GM12872 (cell line): ENCODE results near the gene TBC1D2B.
A peak's percentile ranks its signal among the peaks of the same experiment; 100 is the strongest.

ENCODE experiments used
- CTCF ChIP-seq: IDR thresholded peaks from 3 replicates; pipeline ENCODE4 v1.5.1; 2011; ENCODE audit warnings: low read depth, mild to moderate bottlenecking, low read length, moderate library complexity; ENCODE audit not compliant: insufficient read depth

Gene TBC1D2B

GRCh38 chr15:78077871-78078210, 330 bp upstream of the TBC1D2B start:
- no peak for TF ChIP-seq CTCF

DNA sequence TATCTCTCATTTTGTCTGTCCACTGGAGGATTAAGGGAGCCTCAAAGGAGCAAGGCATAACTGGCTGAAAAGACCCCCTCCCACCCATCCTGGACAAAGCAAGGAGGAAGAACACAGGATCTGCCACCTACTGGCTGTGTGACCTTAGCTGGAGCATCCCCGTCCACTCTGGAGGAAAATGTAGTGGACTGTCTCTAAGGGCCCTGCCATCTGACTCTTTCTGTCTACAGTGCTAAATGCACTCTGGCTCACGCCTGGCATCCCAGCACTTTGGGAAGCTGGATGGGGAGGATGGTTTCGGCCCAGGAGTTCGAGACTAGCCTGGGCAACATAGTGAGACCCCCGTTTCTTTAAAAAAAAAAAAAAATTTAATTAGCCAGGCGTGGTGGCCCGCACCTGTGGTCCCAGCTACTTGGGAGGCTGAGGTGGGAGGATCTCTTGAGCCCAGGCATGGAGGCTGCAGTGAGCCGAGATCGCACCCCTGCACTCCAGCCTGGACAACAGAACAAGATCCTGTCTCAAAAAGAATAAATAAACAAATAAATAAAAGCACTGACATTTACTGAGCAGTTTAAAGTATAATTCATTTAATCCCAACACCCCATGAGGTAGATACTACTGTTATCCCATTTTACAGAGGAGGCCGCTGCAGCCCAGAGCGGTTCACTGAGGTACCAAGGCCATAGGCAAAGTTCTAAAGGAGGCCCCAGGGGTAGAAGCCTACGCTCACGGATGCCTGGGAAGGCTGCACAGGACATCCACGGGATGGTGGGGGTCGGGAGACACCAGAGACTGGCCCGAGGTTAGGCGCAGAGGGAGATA, 1.1 kb downstream of the TBC1D2B start:
- TF ChIP-seq CTCF: peak; percentile 37; the same call in 1 of the 3 replicates

DNA sequence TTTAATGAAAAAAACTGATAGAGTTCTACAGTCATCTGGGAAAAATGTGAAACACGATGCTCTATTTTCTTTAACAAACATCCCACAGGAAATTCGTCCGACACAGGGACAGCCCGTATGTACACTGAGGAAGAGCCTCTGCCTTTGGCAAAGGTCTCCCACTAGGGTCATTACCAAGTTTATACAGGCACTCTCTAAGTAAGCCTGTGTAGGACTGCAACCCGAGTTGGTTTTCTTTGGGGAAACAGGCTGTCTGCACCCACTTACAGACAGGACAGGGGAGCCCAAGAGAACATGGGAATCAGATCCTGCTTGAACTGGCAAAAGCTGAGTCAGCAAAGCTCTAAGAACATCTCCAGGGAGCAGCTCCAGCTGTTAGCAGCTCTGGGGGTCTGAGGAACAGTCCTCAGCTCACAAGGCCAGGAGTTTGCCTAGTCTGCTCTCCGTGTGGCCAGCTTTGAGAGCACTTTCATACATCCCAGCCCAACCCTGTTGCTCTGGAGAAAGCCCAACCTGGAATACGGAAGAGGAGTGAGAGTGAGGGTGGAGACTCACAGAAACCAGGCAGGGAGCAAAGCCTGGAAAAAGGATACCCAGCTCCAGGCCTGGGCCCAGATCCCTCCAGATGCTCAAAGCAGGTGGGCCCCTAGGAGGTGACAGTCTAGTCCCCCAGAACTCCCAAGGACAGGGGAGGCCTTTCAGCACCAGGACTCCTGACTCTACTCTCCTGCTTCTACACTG, 1.9 kb downstream of the TBC1D2B start:
- TF ChIP-seq CTCF: no peak

DNA sequence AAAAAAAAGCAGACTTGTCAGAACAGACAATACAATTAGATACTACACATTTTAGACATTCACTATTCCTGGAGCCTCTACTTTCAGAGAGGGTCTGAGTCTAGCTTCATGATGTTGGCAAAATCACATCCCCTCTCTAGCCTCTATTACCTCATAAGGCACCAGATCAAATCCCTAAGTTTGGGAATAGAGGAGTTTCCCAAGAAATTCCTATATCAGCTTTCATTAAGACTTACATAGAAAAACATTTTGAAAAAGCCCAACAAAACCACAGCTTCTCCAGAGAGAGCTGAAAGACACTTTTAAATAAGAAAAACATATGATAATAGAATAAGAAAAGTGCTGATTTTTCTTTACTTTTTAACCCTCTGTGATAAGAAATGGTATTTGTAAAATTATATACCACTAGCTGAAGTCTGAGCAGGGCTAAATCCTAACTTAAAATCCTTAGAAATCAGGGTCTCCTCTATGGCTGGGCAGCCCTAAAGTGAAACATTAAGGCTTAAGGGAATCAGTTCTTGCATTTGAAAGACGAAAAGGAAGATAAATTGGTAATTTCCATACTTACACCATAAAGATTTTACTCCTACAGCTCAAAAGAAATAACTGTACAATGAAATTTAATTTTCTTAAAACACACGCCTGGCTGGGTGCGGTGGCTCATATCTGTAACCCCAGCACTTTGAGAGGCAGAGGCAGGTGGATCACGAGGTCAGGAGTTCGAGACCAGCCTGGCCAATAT, 4.3 kb downstream of the TBC1D2B start:
- TF ChIP-seq CTCF: no peak

DNA sequence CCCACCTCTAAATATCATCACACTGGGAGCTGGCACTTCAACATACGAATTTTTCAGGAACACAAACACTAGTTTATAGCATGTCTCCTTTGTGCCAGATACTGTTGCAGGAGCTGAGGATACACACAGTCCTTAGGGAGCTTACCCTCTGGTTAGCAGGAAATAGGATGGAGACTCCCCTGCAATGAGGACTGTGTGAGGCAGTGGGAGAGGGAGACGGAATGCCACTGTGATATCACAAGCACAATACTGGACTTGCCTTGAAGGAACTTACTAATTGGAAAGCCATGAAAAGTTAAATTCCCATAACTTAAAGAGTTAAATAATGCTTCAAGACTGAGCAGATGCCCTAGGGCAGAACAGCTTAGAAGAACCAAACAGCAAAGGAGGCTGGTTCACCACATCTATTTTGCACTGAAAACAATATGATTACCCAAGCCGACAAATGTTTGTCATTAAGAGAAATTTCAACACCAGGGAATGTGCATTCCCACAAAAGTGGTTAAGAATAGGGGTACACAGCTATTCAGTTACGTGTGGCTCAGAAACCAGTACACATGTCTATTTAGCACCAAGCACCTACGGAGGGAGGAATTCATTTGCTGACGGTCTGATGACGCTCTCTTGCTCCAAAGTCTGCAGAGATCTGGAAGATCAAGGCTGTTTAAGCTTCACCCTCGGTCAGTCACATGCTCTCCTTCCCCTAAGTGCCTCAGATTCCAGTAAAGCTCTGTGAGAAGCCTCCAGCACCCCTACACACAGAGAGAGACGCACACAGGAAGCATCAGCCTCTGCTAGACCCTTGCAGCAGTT, 5.2 kb downstream of the TBC1D2B start:
- no peak for TF ChIP-seq CTCF

- TF ChIP-seq CTCF: no peak
Observed at GRCh38 chr15:78071383-78071782, 6.1 kb downstream of the TBC1D2B start.
